Neural progenitor cell (in vitro differentiated cells): ENCODE results near the gene RAB1A. TPM values are rescaled to one million over a fixed set of nuclear protein-coding genes. Genes with fewer than 3 reads are reported as not detected.

Experiments
- DNase-seq: peaks from one replicate; pipeline ENCODE4 v3.0.0-alpha.2; 2016; ENCODE audit warnings: low spot score
- H2AFZ ChIP-seq: fragments of 200-600 bp; sonication (generic); replicated peaks from 2 replicates; pipeline ENCODE4 v1.6.1; 2016; ENCODE audit warnings: antibody characterized with exemption
- H3F3A ChIP-seq: fragments of 200-600 bp; sonication (generic); 2 replicates; pipeline ENCODE4 v1.6.1; 2016; ENCODE audit warnings: antibody characterized with exemption, low read depth
- H3K27ac ChIP-seq: fragments of 200-600 bp; sonication (generic); 2 replicates; pipeline ENCODE4 v1.5.1; 2016; ENCODE audit warnings: mild to moderate bottlenecking
- H3K27me3 ChIP-seq: fragments of 200-600 bp; sonication (generic); 2 replicates; pipeline ENCODE4 v1.6.1; 2016; ENCODE audit warnings: mild to moderate bottlenecking, moderate library complexity
- H3K36me3 ChIP-seq: fragments of 200-600 bp; sonication (generic); 2 replicates; pipeline ENCODE4 v1.5.1; 2016
- H3K4me1 ChIP-seq: fragments of 200-600 bp; sonication (generic); 2 replicates; pipeline ENCODE4 v1.6.1; 2016; ENCODE audit warnings: mixed run types
- H3K4me2 ChIP-seq: fragments of 200-600 bp; sonication (generic); 2 replicates; pipeline ENCODE4 v1.6.1; 2016
- H3K4me3 ChIP-seq: fragments of 200-600 bp; sonication (generic); 2 replicates; pipeline ENCODE4 v1.5.1; 2016
- H3K79me2 ChIP-seq: fragments of 200-600 bp; sonication (generic); 2 replicates; pipeline ENCODE4 v1.6.1; 2016; ENCODE audit warnings: low read depth
- H3K9ac ChIP-seq: fragments of 200-600 bp; sonication (generic); 2 replicates; pipeline ENCODE4 v1.6.1; 2016
- H3K9me3 ChIP-seq: fragments of 200-600 bp; sonication (generic); 2 replicates; pipeline ENCODE4 v1.5.1; 2016; ENCODE audit warnings: low read depth
- H4K20me1 ChIP-seq: fragments of 200-600 bp; sonication (generic); 2 replicates; pipeline ENCODE4 v1.6.1; 2016; ENCODE audit warnings: low read depth
- H3K27ac Mint-ChIP-seq: 3 replicates; pipeline ENCODE4 v1.8.0; 2021; ENCODE audit warnings: mixed read lengths
- H3K27me3 Mint-ChIP-seq: 2 replicates; pipeline ENCODE4 v1.8.0; 2022; ENCODE audit warnings: low read depth, mild to moderate bottlenecking, inconsistent platforms, moderate library complexity, mixed read lengths; ENCODE audit not compliant: insufficient read depth
- H3K36me3 Mint-ChIP-seq: 3 replicates; pipeline ENCODE4 v1.8.0; 2021; ENCODE audit warnings: mixed read lengths
- H3K4me1 Mint-ChIP-seq: 3 replicates; pipeline ENCODE4 v1.8.0; 2021; ENCODE audit warnings: mixed read lengths
- H3K4me3 Mint-ChIP-seq: 3 replicates; pipeline ENCODE4 v1.8.0; 2021; ENCODE audit warnings: mild to moderate bottlenecking, moderate library complexity, mixed read lengths
- H3K9me3 Mint-ChIP-seq: 3 replicates; pipeline ENCODE4 v1.8.0; 2020; ENCODE audit warnings: mixed read lengths
- CTCF ChIP-seq: fragments of 200-600 bp; sonication (generic); IDR thresholded peaks from 2 replicates; pipeline ENCODE4 v1.5.1; 2017; ENCODE audit warnings: antibody characterized with exemption, mild to moderate bottlenecking
- EZH2 ChIP-seq: fragments of 200-600 bp; sonication (generic); IDR thresholded peaks from 2 replicates; pipeline ENCODE4 v1.6.1; 2017; ENCODE audit warnings: antibody characterized with exemption, mild to moderate bottlenecking, moderate library complexity
- EZH2phosphoT487 ChIP-seq: fragments of 200-600 bp; sonication (generic); IDR thresholded peaks from 2 replicates; pipeline ENCODE4 v1.6.1; 2017; ENCODE audit warnings: antibody characterized with exemption
- total RNA-seq: library from RNA; depleted of rRNA; stranded (reverse); fragments of >200 nt; gene quantifications from 2 replicates; pipeline ENCODE4 v1.2.3, GENCODE V29; 2015; ENCODE audit warnings: low replicate concordance

RAB1A gene
- total RNA-seq, 1 donor from 2014 or later, result 100 TPM

GRCh38 chr2:65142515-65142914 lies 12.6 kb upstream of the RAB1A start:
- no peaks in the 10 kb centered on the region for H3F3A ChIP-seq
- H3K9me3 Mint-ChIP-seq, result no peaks in the 10 kb centered on the region
- no peak overlapping the region for H3K4me3 Mint-ChIP-seq
- no peak overlapping the region for H2AFZ ChIP-seq
- no peaks in the 10 kb centered on the region for H3K9me3 ChIP-seq
- no peak overlapping the region for H3K9ac ChIP-seq
- no peaks in the 10 kb centered on the region for H3K4me1 ChIP-seq
- H3K36me3 Mint-ChIP-seq, result no peaks in the 10 kb centered on the region
- H4K20me1 ChIP-seq, result no peaks in the 10 kb centered on the region
- DNase-seq, result no peak
- no peaks in the 10 kb centered on the region for H3K4me1 Mint-ChIP-seq
- H3K27ac Mint-ChIP-seq, result no peak overlapping the region
- TF ChIP-seq EZH2 (no peak), EZH2phosphoT487 (no peak), CTCF (no peak)
- H3K4me2 ChIP-seq, result no peak overlapping the region
- H3K27ac ChIP-seq, result no peak overlapping the region
- H3K27me3 Mint-ChIP-seq, result peaks cover 12% of the 10 kb centered on the region
- H3K27me3 ChIP-seq, result no peaks in the 10 kb centered on the region
- no peaks in the 10 kb centered on the region for H3K79me2 ChIP-seq
- no peaks in the 10 kb centered on the region for H3K36me3 ChIP-seq
- no peak overlapping the region for H3K4me3 ChIP-seq

GRCh38 chr2:65137197-65137775 lies 7.4 kb upstream of the RAB1A start:
- Mint-ChIP-seq H3K27ac (no peak overlapping the region), H3K36me3 (no peaks in the 10 kb centered on the region), H3K4me1 (peaks cover 5% of the 10 kb centered on the region), H3K27me3 (peaks cover 8% of the 10 kb centered on the region), H3K4me3 (no peak overlapping the region), H3K9me3 (no peaks in the 10 kb centered on the region)
- no peak for DNase-seq
- H4K20me1 ChIP-seq, result no peaks in the 10 kb centered on the region
- no peaks in the 10 kb centered on the region for H3K36me3 ChIP-seq
- no peaks in the 10 kb centered on the region for H3K4me1 ChIP-seq
- no peaks in the 10 kb centered on the region for H3K9me3 ChIP-seq
- H3K4me2 ChIP-seq, result no peak overlapping the region
- no peak overlapping the region for H3K9ac ChIP-seq
- H3K79me2 ChIP-seq, result no peaks in the 10 kb centered on the region
- no peak overlapping the region for H3K4me3 ChIP-seq
- no peak overlapping the region for H3K27ac ChIP-seq
- TF ChIP-seq EZH2phosphoT487 (no peak), CTCF (no peak), EZH2 (no peak)
- H3K27me3 ChIP-seq, result no peaks in the 10 kb centered on the region
- no peaks in the 10 kb centered on the region for H3F3A ChIP-seq
- H2AFZ ChIP-seq, result no peak overlapping the region

- no peak overlapping the region for H3K4me2 ChIP-seq
- no peak for TF ChIP-seq EZH2phosphoT487
- TF ChIP-seq CTCF, result no peak
- TF ChIP-seq EZH2, result no peak
- no peaks in the 10 kb centered on the region for H3K79me2 ChIP-seq
- H4K20me1 ChIP-seq, result no peaks in the 10 kb centered on the region
- no peaks in the 10 kb centered on the region for H3K9me3 ChIP-seq
- H3K36me3 ChIP-seq, result no peaks in the 10 kb centered on the region
- no peaks in the 10 kb centered on the region for H3K27me3 ChIP-seq
- no peak overlapping the region for H3K27ac ChIP-seq
- H3K4me3 ChIP-seq, result no peak overlapping the region
- DNase-seq, result no peak
- Mint-ChIP-seq H3K4me1 (peaks cover 10% of the 10 kb centered on the region), H3K4me3 (no peak overlapping the region), H3K9me3 (no peaks in the 10 kb centered on the region), H3K36me3 (no peaks in the 10 kb centered on the region), H3K27me3 (peaks cover 8% of the 10 kb centered on the region), H3K27ac (no peak overlapping the region)
- no peaks in the 10 kb centered on the region for H3K4me1 ChIP-seq
- H3K9ac ChIP-seq, result no peak overlapping the region
- H2AFZ ChIP-seq, result no peak overlapping the region
- H3F3A ChIP-seq, result peaks cover 3% of the 10 kb centered on the region
Measured at GRCh38 chr2:65136253-65136652, 6.3 kb upstream of the RAB1A start.
